GM20431 (cell line): Measurements from ENCODE around the gene DGKA.
"Not testable (repeated sequence)": the region's sequence is repeated elsewhere in the genome, so short reads cannot be mapped to it uniquely, and the experiment has no call there.

Source experiments
- in situ Hi-C: fragments of 300-500 bp; cut with MseI, MboI; formaldehyde crosslinking; loops from one replicate; pipeline ENCODE4 v1.15.0; 2020; ENCODE audit warnings: low sequenced_read_pairs; ENCODE audit not compliant: unreplicated experiment

DGKA gene

DNA sequence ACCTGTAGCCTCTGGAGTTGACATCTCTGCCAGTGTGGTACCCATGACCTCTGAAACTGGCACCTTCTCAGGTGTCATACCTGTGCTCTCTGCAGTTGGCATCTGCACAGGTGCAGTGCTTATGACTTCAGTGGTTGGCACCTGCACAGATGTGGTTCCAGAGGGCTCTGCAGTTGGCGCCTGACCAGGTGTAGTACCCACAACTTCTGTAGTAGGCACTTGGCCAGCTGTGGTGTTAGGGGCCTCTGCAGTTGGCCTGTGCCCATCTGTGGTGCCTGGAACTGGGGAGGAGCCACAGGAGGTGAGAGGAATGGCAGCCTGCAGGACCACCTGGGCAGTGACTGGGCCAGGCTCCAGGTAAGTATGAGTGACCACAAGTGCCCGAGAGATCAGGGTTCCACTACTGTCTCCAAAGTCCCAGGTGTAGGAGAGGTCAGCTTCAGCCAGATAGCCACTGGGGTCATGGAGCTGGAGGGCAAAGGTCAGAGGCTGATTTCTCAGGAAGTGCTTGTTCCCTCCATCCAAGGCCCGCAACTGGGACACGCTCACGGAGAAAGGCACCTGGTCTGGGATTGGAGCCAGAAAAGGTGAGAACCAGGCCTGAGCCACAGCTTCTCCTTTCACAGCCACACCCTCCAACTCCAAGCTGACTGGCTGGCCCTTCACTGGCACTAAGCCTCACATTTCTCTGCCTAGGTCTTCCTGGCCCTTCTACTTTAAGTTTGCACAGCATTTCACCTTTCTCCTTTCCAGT, 26.3 kb downstream of the DGKA start:
- in situ Hi-C loops = no loop called here

DNA sequence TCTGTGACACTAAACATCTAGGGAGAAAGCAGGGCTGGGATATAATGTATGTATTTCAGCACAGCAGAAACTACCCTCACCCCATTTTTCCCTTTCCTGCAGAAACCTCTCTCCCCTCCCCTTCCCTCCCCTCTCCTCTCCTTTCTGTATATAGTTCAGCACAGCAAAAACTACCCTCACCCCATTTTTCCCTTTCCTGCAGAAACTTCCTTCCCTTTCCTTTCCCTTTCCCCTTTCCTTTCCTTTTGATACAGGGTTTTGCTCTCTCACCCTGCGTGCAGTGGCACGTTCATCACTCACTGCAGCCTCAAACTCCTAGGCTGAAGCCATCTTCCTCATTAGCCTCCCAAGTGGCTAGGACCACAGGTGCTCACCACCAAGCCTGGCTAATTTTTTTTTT, 32.8 kb downstream of the DGKA start:
- in situ Hi-C loops = no loop called here

DNA sequence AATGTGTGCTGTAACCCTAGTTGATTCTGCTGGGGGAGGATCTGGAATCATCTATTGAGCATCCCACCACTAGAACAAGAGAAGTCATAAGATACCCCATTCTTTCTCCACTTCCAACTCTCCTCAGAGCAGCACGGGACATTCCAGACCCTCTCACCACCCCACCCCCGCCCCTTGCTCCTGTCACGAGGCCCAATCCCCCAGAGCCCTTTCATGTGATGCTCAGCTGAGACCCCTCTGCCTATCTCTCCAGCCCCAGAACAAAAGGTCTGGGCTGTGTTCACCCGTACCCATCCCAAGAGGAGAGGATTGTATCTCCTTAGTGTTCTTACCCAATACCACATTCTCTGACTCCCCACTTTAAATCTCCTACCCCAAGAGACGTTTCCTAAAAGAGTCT, 34.3 kb downstream of the DGKA start:
- in situ Hi-C loops = no loop called here

DNA sequence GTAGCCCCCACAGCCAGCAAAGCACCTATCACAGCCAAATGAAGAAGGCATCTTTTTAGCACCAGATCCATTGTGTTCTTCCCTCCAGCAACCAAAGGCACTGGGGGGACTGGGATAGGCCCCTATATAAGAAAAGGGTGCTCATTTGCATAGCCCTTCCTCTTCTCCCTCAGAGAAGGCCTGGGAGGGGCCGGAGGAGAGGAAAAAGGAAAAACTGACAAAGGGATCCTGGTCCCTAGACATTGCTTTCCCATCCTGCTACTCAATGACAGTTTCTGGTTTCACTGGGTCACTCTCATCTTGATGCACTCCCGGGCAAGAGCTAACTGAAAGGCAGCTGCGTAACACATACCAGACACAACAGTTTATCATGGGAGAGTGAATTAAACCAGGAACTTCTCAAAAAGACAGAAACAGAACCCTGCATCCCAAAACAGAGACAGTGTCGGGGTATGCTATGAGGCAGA, 35.0 kb downstream of the DGKA start, which contains the start of gene PMEL:
TSS of gene PMEL (minus strand) at position 102 of the 467 bp plus-strand sequence. CDS start at position 71, 31 bp downstream.
- in situ Hi-C loops = no loop called here

DNA sequence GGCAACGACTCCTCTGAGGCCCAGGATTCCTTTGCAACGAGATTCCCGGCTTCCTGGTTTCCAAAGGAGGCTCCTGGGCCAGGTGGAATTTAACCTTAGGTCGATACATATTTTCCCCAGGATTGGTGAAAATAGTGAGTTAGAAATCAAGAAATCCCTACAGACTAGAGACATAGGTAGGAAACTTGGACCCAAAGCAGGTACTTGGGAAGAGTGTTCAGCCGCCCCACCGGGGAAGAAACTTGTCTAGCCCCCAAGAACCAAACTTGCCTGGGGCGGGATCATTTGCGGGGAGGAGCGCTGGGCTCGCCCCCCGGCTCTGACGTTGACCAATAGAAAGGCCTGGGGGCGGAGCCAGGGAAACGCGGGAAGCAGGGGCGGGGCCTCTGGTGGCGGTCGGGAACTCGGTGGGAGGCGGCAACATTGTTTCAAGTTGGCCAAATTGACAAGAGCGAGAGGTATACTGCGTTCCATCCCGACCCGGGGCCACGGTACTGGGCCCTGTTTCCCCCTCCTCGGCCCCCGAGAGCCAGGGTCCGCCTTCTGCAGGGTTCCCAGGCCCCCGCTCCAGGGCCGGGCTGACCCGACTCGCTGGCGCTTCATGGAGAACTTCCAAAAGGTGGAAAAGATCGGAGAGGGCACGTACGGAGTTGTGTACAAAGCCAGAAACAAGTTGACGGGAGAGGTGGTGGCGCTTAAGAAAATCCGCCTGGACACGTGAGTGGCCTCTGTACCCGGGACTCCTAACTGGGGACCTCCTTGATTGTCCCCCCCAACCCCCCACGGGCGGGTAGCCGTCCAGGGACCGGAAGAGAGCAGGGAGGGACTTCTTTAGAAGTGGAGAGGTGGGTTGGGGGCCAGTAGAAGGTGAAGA, 35.7 kb downstream of the DGKA start, which contains the start of gene CDK2:
TSS of gene CDK2 (plus strand) at position 423 of the 874 bp plus-strand sequence. CDS start at position 602, 179 bp downstream.
- in situ Hi-C loops = no loop called here

DNA sequence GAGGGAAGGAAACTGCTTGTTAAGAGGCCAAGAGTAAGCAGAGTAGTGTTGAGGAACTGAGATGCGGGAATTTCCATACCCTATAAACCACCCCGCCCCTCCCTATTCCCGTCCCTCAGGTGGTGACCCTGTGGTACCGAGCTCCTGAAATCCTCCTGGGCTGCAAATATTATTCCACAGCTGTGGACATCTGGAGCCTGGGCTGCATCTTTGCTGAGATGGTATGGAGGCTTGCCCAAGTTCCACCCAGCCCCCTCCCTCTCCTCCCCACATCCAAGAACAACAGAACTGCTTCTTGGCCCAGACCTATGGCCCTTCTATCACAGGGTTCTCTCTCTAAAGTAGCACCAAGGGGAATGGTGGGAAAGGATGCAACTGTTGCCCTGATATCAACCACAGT, 38.4 kb downstream of the DGKA start:
- in situ Hi-C loops = no loop called here

DNA sequence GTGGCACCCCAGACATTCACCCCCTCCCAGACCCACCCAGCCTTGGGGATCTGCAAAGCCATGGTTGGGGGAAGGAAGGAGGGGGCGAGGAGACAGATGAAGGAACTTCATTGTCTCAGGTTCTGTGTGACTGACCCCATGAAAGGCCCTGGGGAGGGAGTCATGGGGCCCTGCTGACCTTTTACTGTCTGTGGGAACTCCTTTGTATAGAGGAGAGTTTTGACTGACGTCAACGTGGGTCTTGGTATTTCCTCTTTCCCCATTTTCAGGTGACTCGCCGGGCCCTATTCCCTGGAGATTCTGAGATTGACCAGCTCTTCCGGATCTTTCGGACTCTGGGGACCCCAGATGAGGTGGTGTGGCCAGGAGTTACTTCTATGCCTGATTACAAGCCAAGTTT, 39.8 kb downstream of the DGKA start:
- in situ Hi-C loops = no loop called here

DNA sequence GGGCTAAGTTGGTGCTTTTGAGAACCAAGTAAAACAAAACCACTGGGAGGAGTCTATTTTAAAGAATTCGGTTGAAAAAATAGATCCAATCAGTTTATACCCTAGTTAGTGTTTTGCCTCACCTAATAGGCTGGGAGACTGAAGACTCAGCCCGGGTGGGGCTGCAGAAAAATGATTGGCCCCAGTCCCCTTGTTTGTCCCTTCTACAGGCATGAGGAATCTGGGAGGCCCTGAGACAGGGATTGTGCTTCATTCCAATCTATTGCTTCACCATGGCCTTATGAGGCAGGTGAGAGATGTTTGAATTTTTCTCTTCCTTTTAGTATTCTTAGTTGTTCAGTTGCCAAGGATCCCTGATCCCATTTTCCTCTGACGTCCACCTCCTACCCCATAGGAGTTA, 41.1 kb downstream of the DGKA start:
- in situ Hi-C loops = no loop called here

DNA sequence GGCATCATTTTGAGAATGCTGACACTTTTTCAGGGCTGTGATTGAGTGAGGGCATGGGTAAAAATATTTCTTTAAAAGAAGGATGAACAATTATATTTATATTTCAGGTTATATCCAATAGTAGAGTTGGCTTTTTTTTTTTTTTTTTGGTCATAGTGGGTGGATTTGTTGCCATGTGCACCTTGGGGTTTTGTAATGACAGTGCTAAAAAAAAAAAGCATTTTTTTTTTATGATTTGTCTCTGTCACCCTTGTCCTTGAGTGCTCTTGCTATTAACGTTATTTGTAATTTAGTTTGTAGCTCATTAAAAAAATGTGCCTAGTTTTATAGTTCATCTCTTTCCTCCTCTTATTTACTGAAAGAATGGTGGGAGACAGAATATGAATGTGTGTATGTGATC, 41.5 kb downstream of the DGKA start:
- in situ Hi-C loops = no loop called here

DNA sequence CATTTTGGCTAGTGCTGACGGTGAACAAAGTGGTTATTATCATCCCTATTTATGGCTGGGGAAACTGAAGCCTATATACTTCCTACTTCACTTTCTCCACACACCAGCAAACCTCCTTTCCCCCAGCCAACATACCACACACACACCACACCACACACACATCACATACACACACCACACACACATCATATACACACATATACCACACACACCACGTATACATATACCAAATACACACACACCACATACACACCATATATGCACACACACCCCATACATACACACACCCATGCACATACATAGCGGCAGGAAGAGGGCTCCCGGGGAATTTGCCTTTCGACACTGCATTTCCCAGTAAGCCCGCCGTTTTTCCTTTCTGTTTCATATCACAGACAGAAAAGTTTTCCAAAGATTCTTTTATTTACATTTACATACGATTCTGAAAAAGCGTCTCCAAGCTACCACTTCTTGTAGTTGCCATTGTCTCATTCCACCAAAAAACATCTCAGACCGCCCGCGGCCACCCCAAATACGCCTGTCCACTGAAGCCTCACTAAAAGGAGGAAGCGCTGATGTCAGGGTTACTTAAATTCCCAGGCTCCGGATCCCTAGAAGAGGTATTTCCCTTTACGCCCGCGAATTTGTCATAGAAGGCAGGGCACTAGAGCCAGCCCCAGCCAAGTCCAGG, 42.1 kb downstream of the DGKA start:
- in situ Hi-C loops = no loop called here

DNA sequence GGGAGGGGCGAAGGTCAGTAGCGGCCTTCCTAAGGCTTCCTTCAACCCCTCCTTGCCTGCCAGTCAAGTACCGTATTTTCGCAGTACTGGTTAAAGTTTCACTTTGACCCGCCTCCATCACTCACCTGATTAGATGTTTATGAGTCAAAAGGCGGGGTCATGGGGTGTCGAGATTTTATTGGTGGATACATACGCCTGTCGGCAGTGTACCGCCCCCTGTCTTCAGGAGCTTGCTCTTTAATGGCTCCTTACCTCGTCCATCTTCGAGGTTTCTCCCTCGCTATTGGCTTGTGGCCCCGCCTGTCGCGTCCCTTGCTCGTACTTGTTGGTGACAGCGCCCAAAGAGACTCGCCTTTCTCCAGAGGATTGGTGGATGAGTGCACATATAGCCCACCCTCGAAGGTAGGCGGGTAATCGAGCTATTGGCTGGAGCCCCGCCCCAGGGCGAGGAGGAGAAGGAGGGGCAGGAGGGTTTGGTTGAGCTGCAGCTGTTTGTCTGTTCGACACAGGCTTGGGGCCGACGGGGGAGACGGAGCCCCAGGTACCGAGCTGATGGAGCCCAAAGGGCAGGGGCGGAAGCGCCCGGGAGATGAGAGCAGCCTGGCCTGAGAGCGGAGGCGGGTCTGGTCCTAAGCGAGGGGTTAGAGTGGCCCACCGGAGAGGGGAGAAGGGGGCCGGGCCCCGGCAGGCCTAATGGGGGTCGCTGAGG, 42.8 kb downstream of the DGKA start, which contains the start of gene RAB5B:
TSS of gene RAB5B (plus strand) at position 480 of the 709 bp plus-strand sequence. CDS start 12,883 bp downstream, outside the sequence.
- in situ Hi-C loops = no loop called here

DNA sequence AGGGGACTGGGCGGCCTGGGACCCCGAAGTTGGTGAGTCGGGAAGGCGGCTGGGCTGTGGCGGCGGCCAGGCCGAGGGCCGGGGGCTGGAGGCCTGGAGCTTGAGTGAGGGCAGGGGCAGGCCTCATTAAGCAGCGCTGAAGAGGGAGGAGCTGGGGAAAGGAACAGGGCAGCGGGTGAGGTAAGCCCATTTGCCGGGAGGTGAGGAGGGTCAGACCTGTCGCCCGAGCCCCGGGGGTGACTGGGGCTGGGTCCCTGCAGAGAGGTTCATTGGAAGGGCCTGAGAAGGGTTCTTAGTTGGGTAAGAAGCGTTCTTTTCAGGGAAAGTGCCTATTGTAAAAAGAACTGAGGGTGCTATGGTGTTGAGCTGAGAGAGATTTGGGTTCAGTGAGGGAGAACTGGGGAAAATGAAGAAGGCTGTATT, 43.4 kb downstream of the DGKA start:
- in situ Hi-C loops = no loop called here

DNA sequence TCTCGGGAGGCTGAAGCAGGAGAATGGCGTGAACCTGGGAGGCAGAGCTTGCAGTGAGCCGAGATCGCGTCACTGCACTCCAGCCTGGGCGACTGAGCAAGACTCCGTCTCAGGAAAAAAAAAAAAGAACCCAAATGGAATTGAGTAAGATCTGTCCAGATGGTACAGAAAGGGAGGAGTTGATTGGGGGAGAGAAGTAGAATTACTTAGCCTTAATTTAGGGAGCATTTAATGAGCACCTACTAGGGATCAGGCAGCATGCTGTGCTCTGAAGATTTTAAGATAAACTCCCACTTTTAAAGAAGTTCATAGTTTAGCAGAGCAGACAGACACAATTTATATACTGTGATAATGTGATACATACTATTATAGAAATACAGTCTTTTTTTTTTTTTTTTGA, 47.4 kb downstream of the DGKA start:
- in situ Hi-C loops = no loop called here

DNA sequence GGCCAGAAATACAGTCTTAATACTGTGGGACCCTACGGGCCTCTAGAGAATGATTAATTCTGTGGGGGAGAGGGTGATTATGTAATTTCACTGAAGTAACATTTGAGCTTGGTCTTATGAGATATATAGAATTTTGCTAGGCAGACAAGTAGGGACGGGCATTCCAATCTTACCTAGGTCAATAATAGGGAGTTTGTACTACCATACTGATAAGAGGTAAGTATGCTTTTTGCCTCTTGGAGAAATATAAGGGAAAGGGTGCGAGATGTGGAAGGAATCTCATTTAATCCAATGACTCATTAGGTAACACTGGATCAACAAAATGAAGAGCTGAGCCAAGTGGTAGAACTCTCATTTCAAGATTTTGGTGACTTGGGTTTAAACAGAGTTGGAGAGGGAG, 48.1 kb downstream of the DGKA start:
- in situ Hi-C loops = no loop called here

DNA sequence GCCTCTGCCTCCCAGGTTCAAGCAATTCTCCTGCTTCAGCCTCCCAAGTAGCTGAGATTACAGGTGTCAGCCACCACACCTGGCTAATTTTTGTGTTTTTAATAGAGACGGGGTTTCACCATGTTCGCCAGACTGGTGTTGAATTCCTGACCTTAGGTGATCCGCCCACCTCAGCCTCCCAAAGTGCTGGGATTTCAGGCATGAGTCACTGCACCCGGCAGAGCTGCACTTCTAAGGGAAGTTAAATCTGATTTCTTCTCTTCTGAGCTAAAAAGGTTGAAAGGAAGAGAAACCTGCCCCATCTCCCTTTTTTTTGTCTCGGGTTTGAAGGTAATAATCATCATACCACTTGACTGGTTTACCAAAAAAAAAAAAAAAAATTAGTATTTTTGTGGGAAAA, 50.9 kb downstream of the DGKA start:
- in situ Hi-C loops = not testable (repeated sequence)

DNA sequence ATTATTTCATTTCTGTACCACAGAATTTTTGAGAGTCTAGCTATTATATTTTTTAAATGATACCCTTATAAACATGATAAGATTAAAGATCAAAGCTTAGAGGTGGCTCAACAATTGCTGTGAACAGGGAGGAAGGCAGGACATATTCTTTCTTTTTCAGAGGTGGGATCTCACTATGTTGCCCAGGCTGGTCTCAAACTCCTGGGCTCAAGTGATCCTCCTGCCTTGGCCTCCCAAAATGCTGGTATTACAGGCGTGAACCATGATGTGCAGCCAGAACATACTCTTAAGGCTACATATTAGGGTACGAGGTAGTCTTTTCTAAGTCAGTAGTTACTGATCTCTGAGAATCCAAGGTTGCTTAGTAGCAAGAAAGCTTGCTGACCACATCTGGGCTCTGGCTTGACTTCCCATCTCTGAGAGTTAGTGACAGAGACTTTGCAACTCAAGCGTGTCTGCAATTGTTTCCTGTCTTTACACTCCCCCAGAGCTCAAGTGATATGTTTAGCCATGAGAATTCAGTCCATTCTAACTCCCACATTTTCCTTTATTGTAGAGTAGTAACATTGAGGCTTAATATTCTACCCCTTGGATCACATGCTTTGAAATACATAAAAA, 51.5 kb downstream of the DGKA start:
- in situ Hi-C loops = no loop called here

DNA sequence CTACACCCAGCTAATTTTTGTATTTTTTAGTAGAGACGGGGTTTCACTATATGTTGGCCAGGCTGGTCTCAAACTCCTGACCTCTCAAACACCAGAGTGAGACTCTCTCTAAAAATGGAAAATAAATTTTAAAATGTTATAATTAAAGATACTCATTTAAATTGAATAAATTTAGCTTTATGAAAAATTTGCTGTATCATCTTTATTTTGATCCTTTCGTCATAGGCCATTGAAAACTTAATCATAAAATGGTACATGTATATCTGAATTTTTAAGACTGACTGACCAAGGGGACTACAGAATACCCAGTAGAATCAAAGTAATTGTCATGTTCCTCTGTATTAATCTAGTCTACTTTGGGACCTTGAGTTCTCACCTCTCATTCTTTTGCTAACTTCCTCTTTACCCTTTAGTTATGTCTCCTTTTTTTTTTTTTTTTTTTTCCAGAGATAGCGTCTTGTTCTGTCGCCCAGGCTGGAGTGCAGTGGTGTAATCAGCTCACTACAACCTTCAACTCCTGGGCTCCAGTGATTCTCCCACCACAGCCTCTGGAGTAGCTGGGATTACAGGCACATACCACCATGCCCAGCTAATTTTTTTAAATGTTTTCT, 52.4 kb downstream of the DGKA start:
- in situ Hi-C loops = no loop called here

DNA sequence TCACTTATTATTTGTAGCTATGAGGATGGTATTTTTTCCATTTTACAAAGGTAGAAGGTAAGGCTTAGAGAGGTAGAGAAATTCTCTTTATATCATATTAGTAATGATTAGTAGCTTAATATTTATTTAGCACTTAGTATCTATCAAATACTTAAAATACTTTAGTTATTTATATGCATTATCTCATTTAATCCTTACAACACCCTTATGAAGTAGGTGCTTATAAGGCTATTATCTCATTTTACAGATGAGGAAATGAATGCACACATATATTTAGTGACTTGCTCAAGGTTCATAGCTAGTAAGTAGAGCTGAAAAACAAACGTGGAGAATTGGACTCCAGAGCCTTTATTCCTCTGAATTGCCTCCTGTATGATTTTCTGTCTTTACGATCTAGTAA, 53.9 kb downstream of the DGKA start:
- in situ Hi-C loops = no loop called here

DNA sequence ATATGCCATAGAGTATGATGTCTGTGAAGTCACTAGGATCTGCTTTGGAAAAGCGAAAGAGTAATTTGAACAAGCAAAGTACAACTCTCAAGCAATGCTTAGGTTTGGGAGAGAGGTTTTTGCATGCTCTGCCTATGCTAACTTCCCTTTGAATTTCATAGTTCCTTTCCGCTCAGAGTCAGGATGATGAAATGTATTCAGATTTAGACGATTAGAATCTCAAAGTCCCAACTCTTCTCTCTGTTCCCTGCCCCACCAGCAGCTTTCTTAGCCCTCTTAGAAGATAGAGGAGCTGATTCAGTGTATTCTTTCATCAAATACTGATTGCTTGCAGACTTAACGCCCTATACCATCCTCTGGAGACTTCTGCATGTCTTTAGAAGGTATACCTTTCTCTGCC, 54.4 kb downstream of the DGKA start:
- in situ Hi-C loops = no loop called here
